Measurements from ENCODE around the gene CCDC8.
"Not testable (repeated sequence)": the region's sequence is repeated elsewhere in the genome, so short reads cannot be mapped to it uniquely, and the experiment has no call there.

Gene CCDC8, protein sequence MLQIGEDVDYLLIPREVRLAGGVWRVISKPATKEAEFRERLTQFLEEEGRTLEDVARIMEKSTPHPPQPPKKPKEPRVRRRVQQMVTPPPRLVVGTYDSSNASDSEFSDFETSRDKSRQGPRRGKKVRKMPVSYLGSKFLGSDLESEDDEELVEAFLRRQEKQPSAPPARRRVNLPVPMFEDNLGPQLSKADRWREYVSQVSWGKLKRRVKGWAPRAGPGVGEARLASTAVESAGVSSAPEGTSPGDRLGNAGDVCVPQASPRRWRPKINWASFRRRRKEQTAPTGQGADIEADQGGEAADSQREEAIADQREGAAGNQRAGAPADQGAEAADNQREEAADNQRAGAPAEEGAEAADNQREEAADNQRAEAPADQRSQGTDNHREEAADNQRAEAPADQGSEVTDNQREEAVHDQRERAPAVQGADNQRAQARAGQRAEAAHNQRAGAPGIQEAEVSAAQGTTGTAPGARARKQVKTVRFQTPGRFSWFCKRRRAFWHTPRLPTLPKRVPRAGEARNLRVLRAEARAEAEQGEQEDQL

DNA sequence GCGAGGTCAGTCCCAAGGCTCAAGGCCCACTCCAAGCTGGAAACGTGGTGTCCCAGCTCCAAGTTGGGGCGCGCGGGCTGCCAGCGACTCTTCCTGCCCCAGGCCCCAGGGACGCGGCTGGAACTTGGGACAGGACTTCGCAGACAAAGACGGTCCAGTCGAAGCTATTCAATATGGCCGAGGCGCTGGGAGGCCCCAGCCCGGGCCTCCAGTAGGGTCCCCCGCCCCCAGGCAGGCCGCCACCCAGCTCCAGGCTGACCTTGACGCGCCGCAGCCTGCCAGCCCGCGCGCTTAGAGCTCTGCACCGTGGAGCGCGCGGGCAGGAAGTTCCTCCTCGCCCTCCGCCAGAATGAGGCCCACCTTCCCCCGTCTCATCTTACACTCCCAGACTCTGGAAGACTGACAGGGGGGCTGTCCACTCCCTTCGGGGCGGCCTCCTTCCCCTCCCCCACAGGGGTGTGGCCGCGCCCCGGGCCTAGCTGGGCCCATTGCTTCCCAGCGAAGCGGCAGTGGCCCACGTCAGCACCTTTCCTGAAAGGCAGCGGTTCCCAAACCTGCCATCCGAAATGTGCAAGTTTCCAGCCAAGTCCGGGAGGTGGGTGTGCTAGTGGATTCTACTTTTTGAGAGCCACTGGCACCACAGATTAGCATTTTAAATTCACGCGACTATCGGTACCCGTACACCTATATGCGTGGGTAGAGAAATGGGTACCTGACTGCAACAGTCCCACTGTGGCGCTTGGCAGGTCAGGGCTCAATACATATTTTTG lies at the start of gene CCDC8:
Gene CCDC8, minus strand, starts transcription at position 303 of the 770 bp plus-strand sequence. CDS start 754 bp downstream, outside the sequence.
- DNase-seq (ENCODE audit: low read depth, low spot score): no peak

DNA sequence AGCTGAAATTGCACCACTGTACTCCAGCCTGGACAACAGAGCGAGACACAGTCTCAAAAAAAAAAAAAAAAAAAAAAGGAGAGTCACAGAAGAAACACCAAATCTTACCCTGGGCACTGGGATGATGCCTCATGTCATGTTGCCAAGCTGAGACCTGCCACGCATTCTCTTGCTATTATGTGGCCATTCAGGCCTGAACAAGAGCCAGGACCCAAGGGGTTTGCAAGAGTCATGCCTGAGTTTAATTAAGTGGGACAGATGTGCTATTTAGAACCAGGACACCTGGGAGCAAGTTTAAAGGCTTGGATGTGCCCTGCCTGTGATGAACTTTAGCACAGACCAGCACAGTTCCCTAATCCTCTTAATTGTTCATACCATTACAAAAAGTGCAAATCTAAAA lies 48.2 kb upstream of the CCDC8 start:
- no peak for DNase-seq (ENCODE audit: low read depth, low spot score)

DNA sequence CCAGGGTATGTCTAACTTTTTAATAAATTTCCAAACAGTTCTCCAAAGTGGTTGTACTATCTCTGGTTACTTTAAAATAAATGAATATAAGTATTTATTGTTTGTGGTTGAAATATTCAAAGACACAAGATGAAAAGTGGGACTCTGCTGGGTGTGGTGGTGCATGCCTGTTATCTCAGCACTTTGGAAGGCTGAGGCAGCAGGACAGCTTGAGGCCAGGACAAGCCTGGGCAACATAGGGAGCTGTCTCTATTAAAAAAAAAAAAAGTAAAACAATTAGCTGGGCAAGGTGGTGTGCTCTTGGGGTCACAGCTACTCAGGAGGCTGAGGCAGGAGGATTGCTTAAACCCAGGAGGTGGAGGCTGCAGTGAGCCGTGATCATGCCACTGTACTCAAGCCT lies 47.6 kb upstream of the CCDC8 start:
- DNase-seq (ENCODE audit: low read depth, low spot score): no peak

DNA sequence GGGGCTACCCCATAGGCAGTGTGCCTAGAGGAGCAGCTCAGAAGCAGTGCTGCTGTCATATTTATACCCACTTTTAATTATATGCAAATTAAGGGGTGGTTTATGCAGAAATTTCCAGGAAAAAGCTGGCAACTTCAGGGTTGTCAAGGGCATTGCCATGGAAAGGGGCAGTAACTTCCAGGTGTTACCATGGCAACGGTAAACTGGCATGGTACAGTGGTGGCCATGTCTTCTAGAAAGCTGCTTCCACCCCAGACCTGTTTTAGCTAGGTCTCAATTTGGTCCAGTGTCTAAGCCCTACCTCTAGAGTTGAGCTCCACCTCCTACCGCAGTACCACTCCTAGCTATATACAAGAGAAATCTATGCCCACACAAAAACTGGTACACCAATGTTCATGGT lies 46.7 kb upstream of the CCDC8 start:
- DNase-seq (ENCODE audit: low read depth, low spot score): no peak

DNA sequence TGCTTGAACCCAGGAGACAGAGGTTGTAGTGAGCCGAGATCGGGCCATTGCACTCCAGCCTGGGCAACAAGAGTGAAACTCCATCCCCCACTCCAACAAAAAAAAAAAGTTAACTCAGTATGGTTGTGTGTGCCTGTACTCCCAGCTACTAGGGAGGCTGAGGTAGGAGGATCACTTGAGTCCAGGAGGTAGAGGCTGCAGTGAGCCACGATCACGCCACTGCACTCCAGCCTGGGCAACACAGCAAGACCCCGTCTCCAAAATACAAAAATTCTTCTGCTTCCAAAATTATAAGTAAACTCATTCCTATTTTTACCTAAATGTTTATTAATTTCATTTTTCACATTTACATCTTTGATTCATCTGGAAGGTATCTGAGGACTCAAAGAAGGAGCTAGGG lies 43.6 kb upstream of the CCDC8 start:
- DNase-seq (ENCODE audit: low read depth, low spot score): no peak

DNA sequence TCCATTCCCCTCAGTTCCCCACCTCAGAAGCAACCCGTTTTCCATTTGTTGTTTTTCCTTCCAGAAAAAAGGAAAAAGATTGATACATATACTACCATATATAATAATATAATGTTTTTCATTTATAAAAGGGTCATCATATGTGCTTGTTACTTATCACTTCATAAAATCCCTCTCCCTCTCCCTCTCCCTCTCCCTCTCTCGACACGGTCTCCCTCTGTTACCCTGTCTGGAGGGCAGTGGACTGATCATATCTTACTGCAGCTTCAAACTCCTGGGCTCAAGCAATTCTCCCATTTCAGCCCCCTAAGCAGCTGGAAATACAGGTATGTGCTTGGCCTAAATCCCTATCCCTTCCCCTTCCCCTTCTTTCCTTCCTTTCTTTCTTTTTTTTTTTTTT lies 40.9 kb upstream of the CCDC8 start:
- DNase-seq (ENCODE audit: low read depth, low spot score): no peak

DNA sequence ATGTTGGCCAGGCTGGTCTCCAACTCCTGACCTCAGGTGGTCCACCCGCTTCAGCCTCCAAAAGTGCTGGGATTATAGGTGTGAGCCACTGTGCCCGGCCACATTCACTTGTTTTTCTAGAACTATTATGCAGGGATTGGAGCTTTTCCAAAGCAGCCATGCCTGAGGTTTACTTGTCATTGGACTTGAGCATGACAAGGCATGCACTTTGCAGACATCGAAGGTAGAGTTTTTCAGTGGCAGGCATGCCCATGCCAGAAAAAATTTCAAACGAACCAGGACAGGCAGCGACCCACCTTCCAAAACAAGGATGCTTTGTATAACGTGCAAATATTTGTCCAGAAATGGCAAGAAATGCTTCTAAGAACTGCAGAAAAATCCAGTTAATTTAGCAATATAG lies 40.3 kb upstream of the CCDC8 start:
- DNase-seq (ENCODE audit: low read depth, low spot score): no peak

DNA sequence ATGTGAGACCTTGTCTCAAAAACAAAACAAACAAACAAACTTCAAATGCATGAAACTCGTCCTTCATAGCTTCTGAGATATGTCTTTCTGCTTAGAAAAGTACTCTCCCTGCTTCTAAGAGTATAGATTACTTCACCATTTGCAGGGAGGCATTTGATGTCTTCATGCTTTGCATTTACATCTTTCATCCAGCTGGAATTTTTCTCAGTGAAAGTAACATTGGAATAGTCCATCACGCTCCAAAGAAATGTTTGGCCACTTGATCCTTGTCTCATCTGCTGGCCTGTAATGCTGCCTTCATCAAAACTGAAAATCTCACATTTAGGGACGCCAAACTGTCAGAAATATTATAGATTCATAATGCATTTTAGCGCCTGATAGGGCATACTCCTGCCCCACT lies 38.8 kb upstream of the CCDC8 start:
- no peak for DNase-seq (ENCODE audit: low read depth, low spot score)

DNA sequence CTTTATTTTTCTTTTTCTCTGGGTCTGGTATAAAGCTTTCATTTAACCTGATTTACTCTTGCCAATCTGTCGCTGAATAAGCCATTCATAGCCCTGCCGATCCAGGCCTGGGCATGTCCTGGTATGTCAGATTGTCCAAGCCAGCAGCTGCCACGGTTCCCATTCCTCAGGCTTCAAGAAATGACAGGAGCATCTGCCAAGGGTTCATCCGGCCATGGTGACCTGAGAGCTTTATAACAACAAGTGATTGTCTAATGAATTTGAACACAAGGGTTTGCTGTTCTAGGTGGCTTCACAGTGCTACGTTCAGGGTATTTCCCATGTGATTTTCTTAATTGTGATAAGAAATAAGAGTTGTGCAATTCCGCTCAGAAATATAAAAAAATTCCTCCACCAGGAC lies 38.0 kb upstream of the CCDC8 start:
- no peak for DNase-seq (ENCODE audit: low read depth, low spot score)

DNA sequence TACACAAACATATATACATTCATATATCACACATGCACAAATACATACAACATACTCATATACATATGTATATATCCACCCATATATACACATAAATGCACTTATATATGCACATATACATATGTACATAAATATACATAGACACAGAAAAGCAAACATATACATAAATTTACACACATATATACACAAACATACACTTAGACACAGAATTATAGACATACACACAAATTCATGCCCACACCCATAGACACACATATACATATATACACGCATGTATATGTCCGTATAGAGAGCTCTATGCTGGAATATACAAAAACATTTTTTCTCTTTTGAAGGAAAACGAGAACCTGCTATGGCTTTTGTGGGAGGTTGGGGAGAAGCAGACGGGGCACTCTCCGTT lies 37.4 kb upstream of the CCDC8 start:
- no peak for DNase-seq (ENCODE audit: low read depth, low spot score)

DNA sequence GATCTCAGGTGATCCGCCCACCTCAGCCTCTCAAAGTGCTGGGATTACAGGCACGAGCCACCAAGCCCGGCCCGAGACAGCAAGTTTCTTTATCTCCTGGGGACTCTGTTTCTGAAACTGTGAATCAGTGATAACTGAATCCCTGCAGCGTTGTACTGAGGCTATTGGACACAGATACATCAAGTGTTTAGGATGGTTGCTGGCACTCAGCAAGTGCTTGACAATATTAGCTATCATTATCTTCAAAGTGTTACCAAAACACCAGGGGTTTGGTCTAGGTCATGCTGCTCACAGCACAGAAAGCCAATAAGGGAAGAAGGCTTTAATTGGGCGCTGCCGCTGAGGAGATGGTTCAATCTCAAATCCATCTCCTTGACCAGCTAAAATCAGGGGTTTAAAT lies 35.9 kb upstream of the CCDC8 start:
- no peak for DNase-seq (ENCODE audit: low read depth, low spot score)

DNA sequence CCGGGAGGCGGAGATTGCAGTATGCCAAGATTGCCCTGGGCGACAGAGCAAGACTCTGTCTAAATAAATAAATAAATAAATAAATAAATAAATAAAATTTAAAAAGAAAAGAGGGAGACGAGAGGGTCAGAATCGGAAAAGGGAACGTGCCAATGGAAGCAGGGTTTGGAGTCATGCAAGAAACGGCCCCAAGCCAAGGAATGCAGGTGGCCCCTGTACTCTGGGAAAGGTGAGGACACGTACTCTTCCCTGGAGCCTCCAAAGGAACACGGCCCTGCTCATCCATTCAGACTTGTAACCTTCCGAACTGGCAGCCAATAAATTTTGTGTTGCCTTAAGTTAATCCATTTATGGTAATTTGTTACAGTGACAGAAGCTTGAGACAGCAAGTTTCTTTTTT lies 35.2 kb upstream of the CCDC8 start:
- DNase-seq (ENCODE audit: low read depth, low spot score): no peak

DNA sequence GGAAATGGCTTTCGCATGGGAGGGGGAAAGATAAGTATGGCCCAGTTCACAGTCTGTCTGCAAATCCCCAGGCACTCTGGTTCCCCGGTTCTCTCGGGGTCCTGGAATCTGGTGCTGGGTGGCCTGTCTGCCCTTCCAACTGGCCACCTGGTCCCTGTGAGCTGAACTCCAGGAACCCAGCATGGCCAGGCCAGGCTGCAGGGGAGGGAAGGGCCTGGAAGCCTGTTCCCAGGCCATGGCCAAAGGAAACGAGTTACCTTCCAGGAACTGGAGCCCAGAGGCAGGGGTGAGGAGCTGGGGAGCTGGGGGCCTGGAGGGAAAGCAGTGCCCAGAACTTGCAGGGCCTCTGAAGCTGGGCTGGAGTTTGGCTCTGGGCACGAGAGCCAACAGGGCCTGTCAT lies 34.5 kb upstream of the CCDC8 start:
- DNase-seq (ENCODE audit: low read depth, low spot score): no peak

DNA sequence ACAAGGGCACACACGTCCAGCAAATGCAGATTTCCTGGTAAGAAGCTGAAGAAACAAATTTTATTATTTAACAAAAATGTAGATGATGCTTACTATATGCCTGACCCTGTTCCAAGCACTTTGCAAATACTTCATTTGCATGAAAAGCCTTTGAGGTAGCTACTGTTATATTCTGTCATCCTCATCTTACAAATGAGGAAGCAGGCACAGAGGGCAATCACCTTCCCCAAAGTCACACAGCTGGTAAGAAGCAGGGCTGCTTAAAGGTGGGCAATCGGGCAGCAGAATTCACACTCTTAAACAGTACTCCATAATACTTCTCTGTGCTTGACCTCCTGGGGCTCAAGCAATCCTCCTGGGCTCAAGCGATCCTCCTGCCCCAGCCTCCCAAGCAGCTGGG lies 33.6 kb upstream of the CCDC8 start:
- DNase-seq (ENCODE audit: low read depth, low spot score): no peak

DNA sequence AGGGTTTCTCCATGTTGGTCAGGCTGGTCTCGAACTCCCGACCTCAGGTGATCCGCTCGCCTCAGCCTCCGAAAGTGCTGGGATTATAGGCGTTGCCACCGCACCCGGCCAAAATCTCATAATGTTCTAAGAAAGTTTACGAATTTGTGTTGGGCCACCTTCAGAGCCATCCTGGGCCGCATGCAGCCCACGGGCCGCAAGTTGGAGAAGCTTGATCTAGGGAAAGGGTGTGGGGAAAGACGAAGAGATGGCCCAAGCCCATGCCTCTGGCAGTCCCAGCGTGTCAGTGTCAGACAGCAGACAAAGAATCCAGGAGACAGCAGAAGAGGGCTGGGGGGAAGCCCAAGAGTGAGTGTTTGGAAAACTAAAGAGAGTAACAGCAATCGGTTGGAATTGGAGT lies 32.7 kb upstream of the CCDC8 start:
- DNase-seq (ENCODE audit: low read depth, low spot score): no peak

DNA sequence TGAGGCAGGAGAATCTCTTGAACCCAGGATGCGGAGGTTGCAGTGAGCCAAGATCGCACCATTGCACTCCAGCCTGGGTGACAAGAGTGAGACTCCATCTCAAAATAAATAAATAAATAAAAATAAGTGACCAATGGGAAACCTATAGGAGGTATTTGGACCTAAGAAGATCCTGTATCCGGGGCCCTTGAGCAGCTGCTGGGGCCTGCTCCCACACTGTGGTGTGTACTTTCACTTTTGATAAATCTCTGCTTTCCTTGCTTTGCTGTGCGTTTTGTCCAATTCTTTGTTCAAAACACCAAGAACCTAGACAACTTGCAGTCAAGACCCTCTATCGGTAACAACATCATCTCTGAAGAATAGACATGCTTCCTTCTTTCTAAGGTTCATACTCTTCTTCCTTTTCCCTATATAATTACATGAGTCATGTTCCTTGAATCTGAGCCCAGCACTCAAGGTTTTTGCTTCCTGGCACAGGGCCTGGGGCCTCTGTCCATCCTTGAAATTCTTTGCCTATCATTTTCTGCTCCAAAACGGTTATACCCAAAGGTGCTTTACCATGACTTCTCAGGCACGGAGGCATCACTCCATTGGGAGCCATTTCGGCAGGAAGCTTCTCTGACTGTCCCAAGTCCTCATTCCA lies 29.6 kb upstream of the CCDC8 start:
- DNase-seq (ENCODE audit: low read depth, low spot score): no peak

DNA sequence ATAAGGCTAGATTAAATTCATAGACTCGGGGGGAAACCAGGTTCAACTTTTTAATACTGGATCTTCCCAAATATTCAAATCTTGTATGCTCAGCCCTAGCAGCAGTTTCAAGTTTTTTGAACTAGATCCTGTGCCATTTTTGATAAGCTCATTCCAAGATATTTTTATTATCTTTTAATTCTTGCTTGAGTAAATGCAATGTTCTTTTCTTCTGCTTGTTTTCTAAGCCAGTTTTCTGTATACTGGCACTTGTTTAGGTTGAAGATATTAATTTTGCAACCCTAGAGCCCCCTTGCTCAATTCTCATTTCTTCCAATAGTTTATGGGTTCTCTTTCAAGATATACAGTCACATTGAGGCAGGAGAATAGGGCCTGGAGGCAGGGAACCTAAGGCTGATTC lies 28.5 kb upstream of the CCDC8 start:
- DNase-seq (ENCODE audit: low read depth, low spot score): no peak

DNA sequence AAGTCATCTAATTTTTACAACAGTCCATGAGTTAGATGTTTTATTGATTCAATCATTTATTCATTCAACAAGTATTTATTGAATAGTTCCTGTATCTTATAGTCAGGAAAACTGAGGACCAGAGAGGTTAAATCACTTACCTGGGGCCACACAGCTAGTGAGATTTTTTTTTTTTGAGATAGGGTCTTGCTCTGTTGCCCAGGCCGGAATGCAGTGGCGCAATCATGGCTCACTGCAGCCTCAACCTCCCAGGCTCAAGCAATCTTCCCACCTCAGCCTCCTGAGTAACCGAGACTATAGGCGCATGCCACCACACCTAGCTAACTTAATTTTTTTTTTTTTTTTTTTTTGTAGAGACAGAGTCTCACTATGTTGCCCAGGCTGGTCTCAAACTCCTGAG lies 22.3 kb upstream of the CCDC8 start:
- not testable (repeated sequence) for DNase-seq (ENCODE audit: low read depth, low spot score)

DNA sequence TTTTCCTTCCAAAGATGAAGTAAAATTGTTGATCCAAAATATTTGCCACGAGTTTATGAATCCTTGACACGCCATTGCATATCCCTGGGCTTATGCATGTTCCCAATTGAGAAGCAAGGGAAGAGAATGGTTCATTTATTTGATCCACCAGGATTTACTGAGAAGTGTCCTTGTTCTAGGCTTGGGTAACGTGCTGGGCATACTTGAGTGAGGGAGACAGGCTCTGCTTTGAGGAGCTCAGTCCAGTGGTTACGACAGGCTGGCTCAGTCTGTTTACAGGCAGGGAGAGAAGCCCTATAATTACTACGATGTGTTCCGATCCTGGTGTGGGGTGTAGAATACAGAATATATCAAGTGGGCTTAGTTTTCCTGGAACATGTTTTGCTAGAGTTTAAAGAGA lies 21.6 kb upstream of the CCDC8 start:
- no peak for DNase-seq (ENCODE audit: low read depth, low spot score)

DNA sequence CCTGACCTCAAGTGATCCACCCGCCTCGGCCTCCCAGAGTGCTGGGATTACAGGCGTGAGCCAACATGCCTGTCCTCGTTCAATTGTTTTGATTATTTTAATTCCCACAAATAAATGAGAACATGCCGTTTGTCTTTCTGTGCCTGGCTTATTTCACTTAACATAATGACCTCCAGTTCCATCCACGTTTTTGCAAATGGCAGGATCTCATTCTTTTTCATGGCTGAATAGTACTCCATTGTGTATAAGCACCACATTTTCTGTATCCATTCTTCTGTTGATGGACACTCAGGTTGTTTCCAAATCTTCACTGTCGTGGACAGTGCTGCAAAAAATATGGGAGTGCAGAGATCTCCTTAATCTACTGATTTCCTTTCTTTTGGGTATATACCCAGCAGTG lies 20.1 kb upstream of the CCDC8 start:
- DNase-seq (ENCODE audit: low read depth, low spot score): not testable (repeated sequence)

DNA sequence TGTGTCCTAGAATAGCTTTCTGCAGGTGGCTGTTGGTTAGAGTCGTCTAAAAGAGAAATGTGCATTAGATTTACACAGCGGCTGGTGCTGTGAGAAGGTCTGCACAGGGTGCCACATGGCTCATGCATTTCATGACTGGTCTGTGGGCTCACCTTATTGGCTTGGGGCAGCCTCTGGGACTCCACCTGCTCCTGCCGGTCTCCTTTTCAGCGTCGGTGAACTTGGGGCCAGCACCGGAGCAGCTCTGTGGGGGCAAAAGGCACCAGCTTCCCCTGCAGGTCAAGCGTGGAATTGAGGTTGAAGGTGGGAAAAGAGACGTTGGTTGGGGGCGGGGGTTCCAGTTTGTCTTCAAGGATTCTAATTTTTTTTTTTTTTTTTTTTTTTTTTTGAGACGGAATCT lies 18.5 kb upstream of the CCDC8 start:
- no peak for DNase-seq (ENCODE audit: low read depth, low spot score)

DNA sequence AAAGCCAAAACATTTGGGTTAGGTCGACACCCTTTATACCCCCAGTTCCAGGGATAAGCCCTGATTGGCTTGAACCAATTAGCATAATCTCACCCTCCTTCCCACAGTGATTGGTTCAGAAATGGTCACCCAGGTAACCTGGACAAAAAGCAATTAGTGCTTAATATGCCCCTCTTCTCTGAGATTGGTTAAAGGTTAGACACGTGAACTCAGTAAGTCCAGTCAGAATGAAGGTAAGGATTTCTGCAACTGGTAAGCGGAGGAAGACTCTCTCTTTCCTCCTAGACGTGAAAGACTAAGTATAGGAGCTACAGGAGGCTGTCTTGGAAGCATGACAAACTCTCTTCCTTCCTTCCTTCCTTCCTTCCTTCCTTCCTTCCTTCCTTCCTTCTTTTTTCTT lies 16.6 kb upstream of the CCDC8 start:
- no peak for DNase-seq (ENCODE audit: low read depth, low spot score)
